Measurements from ENCODE around the gene SCTR. TPM values are rescaled to one million over a fixed set of nuclear protein-coding genes. Genes with fewer than 3 reads are reported as not detected.

The SCTR gene
- total RNA-seq, 1 experiment from 2014 or later, result not detected

DNA sequence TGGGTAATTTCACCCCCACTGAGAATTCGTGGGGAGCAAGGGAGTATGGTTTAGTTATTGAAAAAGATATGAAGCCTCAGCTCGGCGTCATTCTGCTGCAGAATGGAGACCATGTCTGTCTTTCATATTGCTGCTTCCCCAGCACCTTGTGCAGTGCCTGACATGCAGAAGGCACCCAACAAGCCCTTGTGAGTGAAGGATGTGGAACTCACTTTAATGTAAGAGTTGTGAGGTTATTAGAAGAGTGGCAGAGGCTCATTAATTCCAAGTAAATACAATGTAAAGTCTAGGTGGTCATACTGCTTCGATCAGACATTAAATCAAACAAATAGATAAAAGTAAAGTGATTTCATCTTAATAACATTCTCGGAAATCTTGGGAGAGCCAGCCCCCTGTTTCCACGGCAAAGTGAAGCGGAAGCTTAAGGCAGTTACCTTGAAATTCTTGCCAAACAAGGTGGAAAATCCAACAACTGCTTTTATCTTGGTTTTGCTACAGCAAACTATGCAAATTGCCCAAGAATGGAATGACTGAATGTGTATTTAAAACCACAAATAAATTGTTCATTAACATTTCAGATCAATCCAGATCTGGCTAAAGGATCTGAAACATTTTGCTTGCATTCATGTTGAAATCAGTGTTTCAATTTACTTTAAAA lies 29.5 kb upstream of the SCTR start:
- Histone ChIP-seq H3K27ac (ENCODE audit: low read length) (no peak overlapping the region), H3K4me3 (ENCODE audit: low read length) (no peak overlapping the region), H3K4me1 (ENCODE audit: insufficient read depth, low read length) (peaks cover 4% of the 10 kb centered on the region; the same call in 1 of the 2 replicates), H3K27me3 (ENCODE audit: low read length) (peaks cover 40% of the 10 kb centered on the region), H3F3A (ENCODE audit: low read length, unreplicated experiment) (no peaks in the 10 kb centered on the region), H3K36me3 (ENCODE audit: low read depth, low read length) (no peaks in the 10 kb centered on the region), H3K4me2 (ENCODE audit: low read length) (no peak overlapping the region), H3K9me2 (replicated peaks; ENCODE audit: low read length) (no peaks in the 10 kb centered on the region), H3K79me2 (ENCODE audit: low read length) (no peaks in the 10 kb centered on the region), H4K20me1 (ENCODE audit: low read length) (no peaks in the 10 kb centered on the region), H2AFZ (ENCODE audit: low read length) (no peak overlapping the region), H3K9ac (ENCODE audit: low read length) (no peak overlapping the region), H3K9me3 (ENCODE audit: low read length) (no peaks in the 10 kb centered on the region)
- ATAC-seq (no peak), DNase-seq (no peak)
- POLR2A ChIA-PET (ENCODE audit: unreplicated experiment), result interaction anchor here (0.6 kb wide), 1 partner anchor 1451 kb away, joined by 4 read pairs; no protein-coding TSS in a partner anchor
- BruUV-seq (replicated peaks), result no TSS peak
- no peak for TF ChIP-seq EZH2 (IDR thresholded peaks at IDR 0.05; ENCODE audit: low read length, unreplicated experiment)
- TF ChIP-seq, protein P1, sequence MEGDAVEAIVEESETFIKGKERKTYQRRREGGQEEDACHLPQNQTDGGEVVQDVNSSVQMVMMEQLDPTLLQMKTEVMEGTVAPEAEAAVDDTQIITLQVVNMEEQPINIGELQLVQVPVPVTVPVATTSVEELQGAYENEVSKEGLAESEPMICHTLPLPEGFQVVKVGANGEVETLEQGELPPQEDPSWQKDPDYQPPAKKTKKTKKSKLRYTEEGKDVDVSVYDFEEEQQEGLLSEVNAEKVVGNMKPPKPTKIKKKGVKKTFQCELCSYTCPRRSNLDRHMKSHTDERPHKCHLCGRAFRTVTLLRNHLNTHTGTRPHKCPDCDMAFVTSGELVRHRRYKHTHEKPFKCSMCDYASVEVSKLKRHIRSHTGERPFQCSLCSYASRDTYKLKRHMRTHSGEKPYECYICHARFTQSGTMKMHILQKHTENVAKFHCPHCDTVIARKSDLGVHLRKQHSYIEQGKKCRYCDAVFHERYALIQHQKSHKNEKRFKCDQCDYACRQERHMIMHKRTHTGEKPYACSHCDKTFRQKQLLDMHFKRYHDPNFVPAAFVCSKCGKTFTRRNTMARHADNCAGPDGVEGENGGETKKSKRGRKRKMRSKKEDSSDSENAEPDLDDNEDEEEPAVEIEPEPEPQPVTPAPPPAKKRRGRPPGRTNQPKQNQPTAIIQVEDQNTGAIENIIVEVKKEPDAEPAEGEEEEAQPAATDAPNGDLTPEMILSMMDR (conservative IDR thresholded peaks at IDR 0.05; ENCODE audit: low read depth, low read length), result no peak
- no peak for TF ChIP-seq EZH2phosphoT487 (IDR thresholded peaks at IDR 0.05; ENCODE audit: borderline replicate concordance, low read length)
- intact Hi-C loops (cut with micrococcal nuclease), result no loop called here
- CTCF ChIA-PET, result no interaction called here

DNA sequence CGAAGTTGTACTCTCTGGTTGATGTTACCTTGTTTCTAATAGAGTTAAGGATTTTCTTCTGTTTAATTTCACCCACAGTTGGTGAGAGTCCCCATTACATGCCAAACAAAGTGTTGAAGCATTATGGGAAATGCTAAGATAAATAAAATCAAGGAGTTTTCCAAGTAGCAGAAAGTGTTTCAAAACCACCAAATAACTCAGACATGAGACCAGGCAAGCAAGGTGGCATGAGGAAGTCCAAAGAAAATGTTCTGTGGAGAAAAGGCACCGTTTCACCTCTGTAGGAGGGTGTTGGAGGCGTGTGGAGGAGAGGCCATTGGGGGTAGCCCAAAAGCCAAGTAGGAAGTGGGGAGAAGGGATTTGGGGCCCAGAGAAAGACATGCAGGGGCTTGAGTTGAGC lies 28.6 kb upstream of the SCTR start:
- no peak for DNase-seq
- POLR2A ChIA-PET (ENCODE audit: unreplicated experiment), result interaction anchor here (0.6 kb wide), 1 partner anchor 1450 kb away, joined by 4 read pairs; no protein-coding TSS in a partner anchor
- no peak for ATAC-seq

More for the DNA sequence above, 28.6 kb upstream of the SCTR start:
- no TSS peak for BruUV-seq (replicated peaks)
- no peaks in the 10 kb centered on the region for H3K79me2 ChIP-seq (ENCODE audit: low read length)
- peaks cover 43% of the 10 kb centered on the region for H3K27me3 ChIP-seq (ENCODE audit: low read length)
- TF ChIP-seq, protein P1 (conservative IDR thresholded peaks at IDR 0.05; ENCODE audit: low read depth, low read length), result no peak
- TF ChIP-seq EZH2 (IDR thresholded peaks at IDR 0.05; ENCODE audit: low read length, unreplicated experiment) (no peak), EZH2phosphoT487 (IDR thresholded peaks at IDR 0.05; ENCODE audit: borderline replicate concordance, low read length) (no peak)
- H3K9me3 ChIP-seq (ENCODE audit: low read length), result no peaks in the 10 kb centered on the region
- CTCF ChIA-PET, result no interaction called here
- H3K4me1 ChIP-seq (ENCODE audit: insufficient read depth, low read length), result peaks cover 4% of the 10 kb centered on the region; the same call in 1 of the 2 replicates
- intact Hi-C loops (cut with micrococcal nuclease), result no loop called here
- no peaks in the 10 kb centered on the region for H4K20me1 ChIP-seq (ENCODE audit: low read length)
- H3K4me2 ChIP-seq (ENCODE audit: low read length), result no peak overlapping the region
- no peak overlapping the region for H3K27ac ChIP-seq (ENCODE audit: low read length)
- no peaks in the 10 kb centered on the region for H3K9me2 ChIP-seq (replicated peaks; ENCODE audit: low read length)
- no peaks in the 10 kb centered on the region for H3F3A ChIP-seq (ENCODE audit: low read length, unreplicated experiment)
- H3K9ac ChIP-seq (ENCODE audit: low read length), result no peak overlapping the region
- H2AFZ ChIP-seq (ENCODE audit: low read length), result no peak overlapping the region
- no peaks in the 10 kb centered on the region for H3K36me3 ChIP-seq (ENCODE audit: low read depth, low read length)
- H3K4me3 ChIP-seq (ENCODE audit: low read length), result no peak overlapping the region
